Lower leg skin (tissue), 3 donors: ENCODE measurements around the gene FGF6.

Experiments
- POLR2A ChIP-seq, 2 donors: fragments of 450-650 bp; IDR thresholded peaks; one replicate each; pipeline ENCODE4 v1.6.1; 2016 to 2017; ENCODE audit warnings: antibody characterized with exemption in 2 of 2, mild to moderate bottlenecking in 1 of 2, moderate library complexity in 1 of 2
- TF ChIP-seq, protein P1 (sequence below), 3 donors: fragments of 450-650 bp; IDR thresholded peaks; one replicate each; pipeline ENCODE4 v1.5.1; 2016; ENCODE audit warnings: antibody characterized with exemption in 3 of 3, mild to moderate bottlenecking in 3 of 3, moderate library complexity in 2 of 3

- TF ChIP-seq, protein P1, sequence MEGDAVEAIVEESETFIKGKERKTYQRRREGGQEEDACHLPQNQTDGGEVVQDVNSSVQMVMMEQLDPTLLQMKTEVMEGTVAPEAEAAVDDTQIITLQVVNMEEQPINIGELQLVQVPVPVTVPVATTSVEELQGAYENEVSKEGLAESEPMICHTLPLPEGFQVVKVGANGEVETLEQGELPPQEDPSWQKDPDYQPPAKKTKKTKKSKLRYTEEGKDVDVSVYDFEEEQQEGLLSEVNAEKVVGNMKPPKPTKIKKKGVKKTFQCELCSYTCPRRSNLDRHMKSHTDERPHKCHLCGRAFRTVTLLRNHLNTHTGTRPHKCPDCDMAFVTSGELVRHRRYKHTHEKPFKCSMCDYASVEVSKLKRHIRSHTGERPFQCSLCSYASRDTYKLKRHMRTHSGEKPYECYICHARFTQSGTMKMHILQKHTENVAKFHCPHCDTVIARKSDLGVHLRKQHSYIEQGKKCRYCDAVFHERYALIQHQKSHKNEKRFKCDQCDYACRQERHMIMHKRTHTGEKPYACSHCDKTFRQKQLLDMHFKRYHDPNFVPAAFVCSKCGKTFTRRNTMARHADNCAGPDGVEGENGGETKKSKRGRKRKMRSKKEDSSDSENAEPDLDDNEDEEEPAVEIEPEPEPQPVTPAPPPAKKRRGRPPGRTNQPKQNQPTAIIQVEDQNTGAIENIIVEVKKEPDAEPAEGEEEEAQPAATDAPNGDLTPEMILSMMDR (IDR thresholded peaks at IDR 0.05), result no peak
- no peak for TF ChIP-seq POLR2A (IDR thresholded peaks at IDR 0.05)
These were observed 26.4 kb upstream of the FGF6 start for GRCh38 chr12:4472046-4472445.
